CMK (cell line): ENCODE measurements around the gene MAGEA2.
"Not testable (repeated sequence)": the region's sequence is repeated elsewhere in the genome, so short reads cannot be mapped to it uniquely, and the experiment has no call there.

Experiments
- DNase-seq: peaks from one replicate; pipeline ENCODE4 v3.0.0-alpha.2; 2010; ENCODE audit warnings: low read depth

Gene MAGEA2

DNA sequence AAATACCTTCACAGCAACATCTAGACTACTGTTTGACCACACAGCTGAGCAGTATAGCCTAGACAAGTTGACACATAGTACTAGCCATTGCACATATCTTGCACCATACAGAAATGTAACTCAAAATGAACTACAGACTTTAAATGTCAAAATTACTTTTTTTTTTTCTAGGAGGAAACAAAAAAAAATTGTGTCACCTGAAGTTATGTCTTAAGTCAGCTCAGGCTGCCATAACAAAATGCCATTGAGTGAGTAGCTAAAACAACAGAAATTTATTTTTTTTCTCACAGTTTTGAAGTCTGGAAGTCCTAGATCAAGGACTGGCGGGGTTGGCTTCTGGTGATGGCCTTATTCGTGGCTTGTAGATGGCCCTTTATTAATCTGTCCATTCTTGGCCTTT lies 44.5 kb downstream of the MAGEA2 start, which contains the start of gene CSAG2:
Gene CSAG2, minus strand, starts transcription at position 101 of the 400 bp plus-strand sequence. CDS start 161 bp downstream, outside the sequence.
- DNase-seq = not testable (repeated sequence)

GRCh38 chrX:152706500-152706899 lies 47.1 kb downstream of the MAGEA2 start:
- DNase-seq = not testable (repeated sequence)

DNA sequence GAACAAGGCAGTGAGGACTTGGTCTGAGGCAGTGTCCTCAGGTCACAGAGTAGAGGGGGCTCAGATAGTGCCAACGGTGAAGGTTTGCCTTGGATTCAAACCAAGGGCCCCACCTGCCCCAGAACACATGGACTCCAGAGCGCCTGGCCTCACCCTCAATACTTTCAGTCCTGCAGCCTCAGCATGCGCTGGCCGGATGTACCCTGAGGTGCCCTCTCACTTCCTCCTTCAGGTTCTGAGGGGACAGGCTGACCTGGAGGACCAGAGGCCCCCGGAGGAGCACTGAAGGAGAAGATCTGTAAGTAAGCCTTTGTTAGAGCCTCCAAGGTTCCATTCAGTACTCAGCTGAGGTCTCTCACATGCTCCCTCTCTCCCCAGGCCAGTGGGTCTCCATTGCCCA lies 53.3 kb downstream of the MAGEA2 start:
- not testable (repeated sequence) for DNase-seq
